WTC11 (cell line): ENCODE measurements around the gene RASGRP3. TPM values are rescaled to one million over a fixed set of nuclear protein-coding genes. Genes with fewer than 3 reads are reported as not detected.

ENCODE experiments used
- ATAC-seq: fragments of 200-7000 bp; cut with Tn5 transposase; 2 replicates; pipeline ENCODE4 v1.10.0; 2021; ENCODE audit warnings: mild to moderate bottlenecking, moderate library complexity
- CTCF ChIA-PET: fragments of 300-600 bp; sonication (Branson Sonifier 250); formaldehyde crosslinking; loops from one replicate; lab custom pipeline; 2021; ENCODE audit warnings: antibody characterized with exemption; lab: Charles Lee
- POLR2A ChIA-PET: fragments of 350-600 bp; sonication (Branson Sonifier 250); formaldehyde crosslinking; loops from one replicate; lab custom pipeline; 2021; ENCODE audit warnings: antibody characterized with exemption; lab: Charles Lee
- DNase-seq: peaks from one replicate; pipeline ENCODE4 v3.0.0; 2021; ENCODE audit warnings: low spot score
- H3K27ac Mint-ChIP-seq: 2 replicates; pipeline ENCODE4 v1.8.0; 2021; ENCODE audit warnings: mixed read lengths
- H3K27me3 Mint-ChIP-seq: 2 replicates; pipeline ENCODE4 v1.8.0; 2021; ENCODE audit warnings: low read depth, mild to moderate bottlenecking, moderate library complexity, mixed read lengths
- H3K36me3 Mint-ChIP-seq: 2 replicates; pipeline ENCODE4 v1.8.0; 2021; ENCODE audit warnings: mixed read lengths
- H3K4me1 Mint-ChIP-seq: 2 replicates; pipeline ENCODE4 v1.8.0; 2022; ENCODE audit warnings: mixed read lengths
- H3K4me3 Mint-ChIP-seq: 2 replicates; pipeline ENCODE4 v1.8.0; 2021; ENCODE audit warnings: mild to moderate bottlenecking, moderate library complexity, mixed read lengths
- H3K9me3 Mint-ChIP-seq: 2 replicates; pipeline ENCODE4 v1.8.0; 2021; ENCODE audit warnings: mixed read lengths
- ATF1 ChIP-seq: sonication (generic); formaldehyde crosslinking; IDR thresholded peaks from 2 replicates; pipeline ENCODE4 v1.8.1; 2023; ENCODE audit warnings: mild to moderate bottlenecking, moderate library complexity, missing genetic modification reagents
- ELF4 ChIP-seq: sonication (generic); formaldehyde crosslinking; IDR thresholded peaks from 2 replicates; pipeline ENCODE4 v1.8.1; 2022; ENCODE audit warnings: low read depth, mild to moderate bottlenecking, moderate library complexity, missing genetic modification reagents
- ETV6 ChIP-seq: sonication (generic); formaldehyde crosslinking; IDR thresholded peaks from 2 replicates; pipeline ENCODE4 v1.8.1; 2022; ENCODE audit warnings: mild to moderate bottlenecking, missing genetic modification reagents
- FOXP1 ChIP-seq: sonication (generic); formaldehyde crosslinking; IDR thresholded peaks from 2 replicates; pipeline ENCODE4 v1.8.0; 2022; ENCODE audit warnings: missing genetic modification reagents, mild to moderate bottlenecking, moderate library complexity, borderline replicate concordance
- GABPB1 ChIP-seq: sonication (generic); formaldehyde crosslinking; IDR thresholded peaks from 2 replicates; pipeline ENCODE4 v1.8.1; 2023; ENCODE audit warnings: mild to moderate bottlenecking, missing genetic modification reagents
- HMGXB4 ChIP-seq: sonication (generic); formaldehyde crosslinking; IDR thresholded peaks from 2 replicates; pipeline ENCODE4 v1.8.1; 2023; ENCODE audit warnings: mild to moderate bottlenecking, moderate library complexity, missing genetic modification reagents
- NFATC4 ChIP-seq: fragments of 250-450 bp; sonication (Bioruptor Pico); IDR thresholded peaks from 2 replicates; pipeline ENCODE4 v1.9.0; 2021; ENCODE audit warnings: mild to moderate bottlenecking
- NR1H2 ChIP-seq: sonication (generic); formaldehyde crosslinking; IDR thresholded peaks from 2 replicates; pipeline ENCODE4 v1.9.0; 2021; ENCODE audit warnings: mild to moderate bottlenecking, moderate library complexity, missing genetic modification reagents
- NR2C2 ChIP-seq: sonication (generic); formaldehyde crosslinking; IDR thresholded peaks from 2 replicates; pipeline ENCODE4 v1.8.0; 2022; ENCODE audit warnings: mild to moderate bottlenecking, missing genetic modification reagents
- SOX15 ChIP-seq: fragments of 250-450 bp; sonication (Bioruptor Pico); IDR thresholded peaks from 2 replicates; pipeline ENCODE4 v1.9.0; 2021; ENCODE audit warnings: mild to moderate bottlenecking
- ZNF121 ChIP-seq: sonication (generic); formaldehyde crosslinking; IDR thresholded peaks from 2 replicates; pipeline ENCODE4 v1.8.0; 2023; ENCODE audit warnings: missing genetic modification reagents
- ZNF671 ChIP-seq: fragments of 250-450 bp; sonication (Bioruptor Pico); IDR thresholded peaks from 2 replicates; pipeline ENCODE4 v1.8.0; 2021; ENCODE audit warnings: mild to moderate bottlenecking
- total RNA-seq: library from RNA; stranded (reverse); gene quantifications from 3 replicates; pipeline ENCODE4 v1.2.3, GENCODE V29; 2021
- TF ChIP-seq, protein P1 (sequence below): sonication (generic); formaldehyde crosslinking; IDR thresholded peaks from 2 replicates; pipeline ENCODE4 v1.8.0; 2023; ENCODE audit warnings: missing genetic modification reagents, mild to moderate bottlenecking, borderline replicate concordance
- TF ChIP-seq, protein P2 (sequence below): fragments of 250-450 bp; sonication (Bioruptor Pico); IDR thresholded peaks from 2 replicates; pipeline ENCODE4 v1.9.0; 2021; ENCODE audit warnings: mild to moderate bottlenecking
- TF ChIP-seq, protein P3 (sequence below): sonication (generic); formaldehyde crosslinking; IDR thresholded peaks from 2 replicates; pipeline ENCODE4 v1.8.1; 2023; ENCODE audit warnings: mild to moderate bottlenecking, missing genetic modification reagents, moderate library complexity
- TF ChIP-seq, protein P4 (sequence below): sonication (generic); formaldehyde crosslinking; IDR thresholded peaks from 2 replicates; pipeline ENCODE4 v1.8.0; 2023; ENCODE audit warnings: mild to moderate bottlenecking, missing genetic modification reagents
- TF ChIP-seq, protein P5 (sequence below): sonication (generic); formaldehyde crosslinking; IDR thresholded peaks from 2 replicates; pipeline ENCODE4 v1.8.0; 2022; ENCODE audit warnings: missing genetic modification reagents

RASGRP3 gene
- total RNA-seq, 1 experiment from 2014 or later: 0.11 TPM

GRCh38 chr2:33436083-33436482, 40.4 kb upstream of the RASGRP3 start:
- Mint-ChIP-seq H3K27me3 (no peaks in the 10 kb centered on the region), H3K4me3 (no peak overlapping the region), H3K4me1 (peaks cover 7% of the 10 kb centered on the region), H3K9me3 (no peaks in the 10 kb centered on the region), H3K27ac (no peak overlapping the region), H3K36me3 (no peaks in the 10 kb centered on the region)
- no peak for TF ChIP-seq SOX15 (CRISPR knock-in tag)
- TF ChIP-seq, protein P1, sequence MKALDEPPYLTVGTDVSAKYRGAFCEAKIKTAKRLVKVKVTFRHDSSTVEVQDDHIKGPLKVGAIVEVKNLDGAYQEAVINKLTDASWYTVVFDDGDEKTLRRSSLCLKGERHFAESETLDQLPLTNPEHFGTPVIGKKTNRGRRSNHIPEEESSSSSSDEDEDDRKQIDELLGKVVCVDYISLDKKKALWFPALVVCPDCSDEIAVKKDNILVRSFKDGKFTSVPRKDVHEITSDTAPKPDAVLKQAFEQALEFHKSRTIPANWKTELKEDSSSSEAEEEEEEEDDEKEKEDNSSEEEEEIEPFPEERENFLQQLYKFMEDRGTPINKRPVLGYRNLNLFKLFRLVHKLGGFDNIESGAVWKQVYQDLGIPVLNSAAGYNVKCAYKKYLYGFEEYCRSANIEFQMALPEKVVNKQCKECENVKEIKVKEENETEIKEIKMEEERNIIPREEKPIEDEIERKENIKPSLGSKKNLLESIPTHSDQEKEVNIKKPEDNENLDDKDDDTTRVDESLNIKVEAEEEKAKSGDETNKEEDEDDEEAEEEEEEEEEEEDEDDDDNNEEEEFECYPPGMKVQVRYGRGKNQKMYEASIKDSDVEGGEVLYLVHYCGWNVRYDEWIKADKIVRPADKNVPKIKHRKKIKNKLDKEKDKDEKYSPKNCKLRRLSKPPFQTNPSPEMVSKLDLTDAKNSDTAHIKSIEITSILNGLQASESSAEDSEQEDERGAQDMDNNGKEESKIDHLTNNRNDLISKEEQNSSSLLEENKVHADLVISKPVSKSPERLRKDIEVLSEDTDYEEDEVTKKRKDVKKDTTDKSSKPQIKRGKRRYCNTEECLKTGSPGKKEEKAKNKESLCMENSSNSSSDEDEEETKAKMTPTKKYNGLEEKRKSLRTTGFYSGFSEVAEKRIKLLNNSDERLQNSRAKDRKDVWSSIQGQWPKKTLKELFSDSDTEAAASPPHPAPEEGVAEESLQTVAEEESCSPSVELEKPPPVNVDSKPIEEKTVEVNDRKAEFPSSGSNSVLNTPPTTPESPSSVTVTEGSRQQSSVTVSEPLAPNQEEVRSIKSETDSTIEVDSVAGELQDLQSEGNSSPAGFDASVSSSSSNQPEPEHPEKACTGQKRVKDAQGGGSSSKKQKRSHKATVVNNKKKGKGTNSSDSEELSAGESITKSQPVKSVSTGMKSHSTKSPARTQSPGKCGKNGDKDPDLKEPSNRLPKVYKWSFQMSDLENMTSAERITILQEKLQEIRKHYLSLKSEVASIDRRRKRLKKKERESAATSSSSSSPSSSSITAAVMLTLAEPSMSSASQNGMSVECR (CRISPR knock-in tag): no peak
- no peak for TF ChIP-seq ETV6
- no peak for TF ChIP-seq FOXP1
- TF ChIP-seq, protein P2, sequence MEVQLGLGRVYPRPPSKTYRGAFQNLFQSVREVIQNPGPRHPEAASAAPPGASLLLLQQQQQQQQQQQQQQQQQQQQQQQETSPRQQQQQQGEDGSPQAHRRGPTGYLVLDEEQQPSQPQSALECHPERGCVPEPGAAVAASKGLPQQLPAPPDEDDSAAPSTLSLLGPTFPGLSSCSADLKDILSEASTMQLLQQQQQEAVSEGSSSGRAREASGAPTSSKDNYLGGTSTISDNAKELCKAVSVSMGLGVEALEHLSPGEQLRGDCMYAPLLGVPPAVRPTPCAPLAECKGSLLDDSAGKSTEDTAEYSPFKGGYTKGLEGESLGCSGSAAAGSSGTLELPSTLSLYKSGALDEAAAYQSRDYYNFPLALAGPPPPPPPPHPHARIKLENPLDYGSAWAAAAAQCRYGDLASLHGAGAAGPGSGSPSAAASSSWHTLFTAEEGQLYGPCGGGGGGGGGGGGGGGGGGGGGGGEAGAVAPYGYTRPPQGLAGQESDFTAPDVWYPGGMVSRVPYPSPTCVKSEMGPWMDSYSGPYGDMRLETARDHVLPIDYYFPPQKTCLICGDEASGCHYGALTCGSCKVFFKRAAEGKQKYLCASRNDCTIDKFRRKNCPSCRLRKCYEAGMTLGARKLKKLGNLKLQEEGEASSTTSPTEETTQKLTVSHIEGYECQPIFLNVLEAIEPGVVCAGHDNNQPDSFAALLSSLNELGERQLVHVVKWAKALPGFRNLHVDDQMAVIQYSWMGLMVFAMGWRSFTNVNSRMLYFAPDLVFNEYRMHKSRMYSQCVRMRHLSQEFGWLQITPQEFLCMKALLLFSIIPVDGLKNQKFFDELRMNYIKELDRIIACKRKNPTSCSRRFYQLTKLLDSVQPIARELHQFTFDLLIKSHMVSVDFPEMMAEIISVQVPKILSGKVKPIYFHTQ: no peak
- no peak for TF ChIP-seq GABPB1 (CRISPR knock-in tag)
- TF ChIP-seq ATF1: no peak
- TF ChIP-seq ELF4 (CRISPR knock-in tag): no peak
- TF ChIP-seq, protein P3, sequence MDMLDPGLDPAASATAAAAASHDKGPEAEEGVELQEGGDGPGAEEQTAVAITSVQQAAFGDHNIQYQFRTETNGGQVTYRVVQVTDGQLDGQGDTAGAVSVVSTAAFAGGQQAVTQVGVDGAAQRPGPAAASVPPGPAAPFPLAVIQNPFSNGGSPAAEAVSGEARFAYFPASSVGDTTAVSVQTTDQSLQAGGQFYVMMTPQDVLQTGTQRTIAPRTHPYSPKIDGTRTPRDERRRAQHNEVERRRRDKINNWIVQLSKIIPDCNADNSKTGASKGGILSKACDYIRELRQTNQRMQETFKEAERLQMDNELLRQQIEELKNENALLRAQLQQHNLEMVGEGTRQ: no peak
- no peak for TF ChIP-seq ZNF671 (CRISPR knock-in tag)
- TF ChIP-seq HMGXB4 (CRISPR knock-in tag): no peak
- TF ChIP-seq, protein P4, sequence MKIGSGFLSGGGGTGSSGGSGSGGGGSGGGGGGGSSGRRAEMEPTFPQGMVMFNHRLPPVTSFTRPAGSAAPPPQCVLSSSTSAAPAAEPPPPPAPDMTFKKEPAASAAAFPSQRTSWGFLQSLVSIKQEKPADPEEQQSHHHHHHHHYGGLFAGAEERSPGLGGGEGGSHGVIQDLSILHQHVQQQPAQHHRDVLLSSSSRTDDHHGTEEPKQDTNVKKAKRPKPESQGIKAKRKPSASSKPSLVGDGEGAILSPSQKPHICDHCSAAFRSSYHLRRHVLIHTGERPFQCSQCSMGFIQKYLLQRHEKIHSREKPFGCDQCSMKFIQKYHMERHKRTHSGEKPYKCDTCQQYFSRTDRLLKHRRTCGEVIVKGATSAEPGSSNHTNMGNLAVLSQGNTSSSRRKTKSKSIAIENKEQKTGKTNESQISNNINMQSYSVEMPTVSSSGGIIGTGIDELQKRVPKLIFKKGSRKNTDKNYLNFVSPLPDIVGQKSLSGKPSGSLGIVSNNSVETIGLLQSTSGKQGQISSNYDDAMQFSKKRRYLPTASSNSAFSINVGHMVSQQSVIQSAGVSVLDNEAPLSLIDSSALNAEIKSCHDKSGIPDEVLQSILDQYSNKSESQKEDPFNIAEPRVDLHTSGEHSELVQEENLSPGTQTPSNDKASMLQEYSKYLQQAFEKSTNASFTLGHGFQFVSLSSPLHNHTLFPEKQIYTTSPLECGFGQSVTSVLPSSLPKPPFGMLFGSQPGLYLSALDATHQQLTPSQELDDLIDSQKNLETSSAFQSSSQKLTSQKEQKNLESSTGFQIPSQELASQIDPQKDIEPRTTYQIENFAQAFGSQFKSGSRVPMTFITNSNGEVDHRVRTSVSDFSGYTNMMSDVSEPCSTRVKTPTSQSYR (CRISPR knock-in tag): no peak
- TF ChIP-seq NR1H2 (CRISPR knock-in tag): no peak
- no peak for TF ChIP-seq NFATC4 (CRISPR knock-in tag)
- TF ChIP-seq ZNF121 (CRISPR knock-in tag): no peak
- TF ChIP-seq NR2C2 (CRISPR knock-in tag): no peak
- TF ChIP-seq, protein P5, sequence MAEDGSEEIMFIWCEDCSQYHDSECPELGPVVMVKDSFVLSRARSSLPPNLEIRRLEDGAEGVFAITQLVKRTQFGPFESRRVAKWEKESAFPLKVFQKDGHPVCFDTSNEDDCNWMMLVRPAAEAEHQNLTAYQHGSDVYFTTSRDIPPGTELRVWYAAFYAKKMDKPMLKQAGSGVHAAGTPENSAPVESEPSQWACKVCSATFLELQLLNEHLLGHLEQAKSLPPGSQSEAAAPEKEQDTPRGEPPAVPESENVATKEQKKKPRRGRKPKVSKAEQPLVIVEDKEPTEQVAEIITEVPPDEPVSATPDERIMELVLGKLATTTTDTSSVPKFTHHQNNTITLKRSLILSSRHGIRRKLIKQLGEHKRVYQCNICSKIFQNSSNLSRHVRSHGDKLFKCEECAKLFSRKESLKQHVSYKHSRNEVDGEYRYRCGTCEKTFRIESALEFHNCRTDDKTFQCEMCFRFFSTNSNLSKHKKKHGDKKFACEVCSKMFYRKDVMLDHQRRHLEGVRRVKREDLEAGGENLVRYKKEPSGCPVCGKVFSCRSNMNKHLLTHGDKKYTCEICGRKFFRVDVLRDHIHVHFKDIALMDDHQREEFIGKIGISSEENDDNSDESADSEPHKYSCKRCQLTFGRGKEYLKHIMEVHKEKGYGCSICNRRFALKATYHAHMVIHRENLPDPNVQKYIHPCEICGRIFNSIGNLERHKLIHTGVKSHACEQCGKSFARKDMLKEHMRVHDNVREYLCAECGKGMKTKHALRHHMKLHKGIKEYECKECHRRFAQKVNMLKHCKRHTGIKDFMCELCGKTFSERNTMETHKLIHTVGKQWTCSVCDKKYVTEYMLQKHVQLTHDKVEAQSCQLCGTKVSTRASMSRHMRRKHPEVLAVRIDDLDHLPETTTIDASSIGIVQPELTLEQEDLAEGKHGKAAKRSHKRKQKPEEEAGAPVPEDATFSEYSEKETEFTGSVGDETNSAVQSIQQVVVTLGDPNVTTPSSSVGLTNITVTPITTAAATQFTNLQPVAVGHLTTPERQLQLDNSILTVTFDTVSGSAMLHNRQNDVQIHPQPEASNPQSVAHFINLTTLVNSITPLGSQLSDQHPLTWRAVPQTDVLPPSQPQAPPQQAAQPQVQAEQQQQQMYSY (CRISPR knock-in tag): no peak
- POLR2A ChIA-PET: no interaction called here
- no peak for DNase-seq
- ATAC-seq: no peak; the same call in 1 of the 2 replicates
- CTCF ChIA-PET: interaction anchor here (1.2 kb wide), 1 partner anchor 23 kb away, joined by 3 read pairs; no protein-coding TSS in a partner anchor
